GM04503 (cell line): Measurements from ENCODE around the gene PPP1R16B.

Source experiments
- DNase-seq: peaks from one replicate; pipeline ENCODE4 v3.0.0-alpha.2; 2012; ENCODE audit warnings: low read depth

PPP1R16B gene

DNA sequence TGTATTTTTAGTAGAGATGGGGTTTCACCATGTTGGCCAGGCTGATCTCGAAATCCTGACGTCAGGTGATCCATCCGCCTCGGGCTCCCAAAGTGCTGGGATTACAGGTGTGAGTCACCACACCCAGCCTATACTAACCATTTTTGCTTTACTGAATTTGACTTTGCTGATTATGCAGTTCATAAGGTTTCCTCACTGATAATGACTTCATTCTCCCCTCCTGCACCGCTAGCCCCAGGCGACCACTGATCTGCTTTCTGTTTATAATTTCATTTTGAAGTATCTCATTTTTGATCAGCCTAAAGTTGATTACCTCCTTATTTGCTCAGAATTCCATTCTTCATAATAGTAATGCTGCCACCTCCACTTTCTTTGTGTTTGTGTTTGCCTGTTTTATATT is 72.0 kb downstream of the PPP1R16B start:
- no peak for DNase-seq

DNA sequence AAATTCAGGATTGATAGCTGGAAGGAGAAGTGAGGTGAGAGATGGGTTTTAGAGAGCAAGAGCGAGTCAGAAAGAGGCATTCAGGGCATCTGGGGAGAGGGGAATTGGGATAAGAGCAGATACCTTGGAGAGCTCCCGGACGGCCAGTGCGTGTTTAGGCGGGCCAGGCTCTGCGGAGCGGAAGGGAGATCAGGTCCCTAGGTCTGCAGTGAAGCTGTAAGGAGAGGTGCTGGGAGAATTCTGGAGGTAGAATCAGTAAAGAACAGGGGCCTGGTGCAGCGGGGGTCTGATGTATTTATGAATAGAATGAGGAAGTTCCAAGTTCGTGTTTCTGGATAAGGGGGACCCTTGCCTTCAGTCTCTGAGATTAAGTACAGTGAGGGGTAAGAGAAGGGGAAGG is 73.4 kb downstream of the PPP1R16B start:
- DNase-seq: no peak

DNA sequence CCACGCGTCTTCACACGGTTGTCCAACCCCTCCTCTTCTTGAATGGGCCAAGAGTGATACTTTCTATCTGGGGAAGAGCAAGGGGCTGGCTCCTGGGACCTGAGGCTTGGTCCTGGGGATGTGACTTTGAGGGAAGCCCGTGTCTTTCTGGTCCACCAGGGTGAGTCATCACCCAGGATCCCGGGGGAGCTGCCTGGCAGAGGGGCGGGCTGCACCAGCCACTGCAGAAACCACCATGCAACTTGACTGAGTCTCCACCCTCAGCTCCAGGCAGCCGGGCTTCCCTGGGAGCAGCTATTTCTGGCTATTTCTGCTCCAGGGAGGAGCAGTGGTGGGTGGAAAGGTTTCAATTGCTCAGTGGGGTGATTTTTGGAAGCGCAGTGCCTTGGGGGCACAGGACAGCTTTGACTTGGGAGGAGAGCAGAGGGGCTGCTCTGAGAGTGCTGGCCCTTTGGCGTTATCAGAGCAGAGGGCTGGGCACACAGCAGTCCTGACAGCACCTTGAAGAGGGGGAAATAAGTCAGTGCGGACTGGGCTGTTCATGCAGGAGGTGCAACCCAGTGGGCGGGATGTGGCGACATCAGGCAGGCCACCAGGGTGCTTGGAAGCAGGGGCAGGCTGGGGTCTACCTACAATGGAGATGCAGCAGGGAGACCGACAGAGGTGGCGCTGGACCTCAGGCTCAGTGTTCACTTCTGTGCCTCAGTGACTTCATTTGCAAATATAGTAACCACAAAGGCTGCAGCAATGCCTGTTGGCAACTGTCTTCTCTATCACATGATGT is 75.6 kb downstream of the PPP1R16B start:
- DNase-seq: no peak

DNA sequence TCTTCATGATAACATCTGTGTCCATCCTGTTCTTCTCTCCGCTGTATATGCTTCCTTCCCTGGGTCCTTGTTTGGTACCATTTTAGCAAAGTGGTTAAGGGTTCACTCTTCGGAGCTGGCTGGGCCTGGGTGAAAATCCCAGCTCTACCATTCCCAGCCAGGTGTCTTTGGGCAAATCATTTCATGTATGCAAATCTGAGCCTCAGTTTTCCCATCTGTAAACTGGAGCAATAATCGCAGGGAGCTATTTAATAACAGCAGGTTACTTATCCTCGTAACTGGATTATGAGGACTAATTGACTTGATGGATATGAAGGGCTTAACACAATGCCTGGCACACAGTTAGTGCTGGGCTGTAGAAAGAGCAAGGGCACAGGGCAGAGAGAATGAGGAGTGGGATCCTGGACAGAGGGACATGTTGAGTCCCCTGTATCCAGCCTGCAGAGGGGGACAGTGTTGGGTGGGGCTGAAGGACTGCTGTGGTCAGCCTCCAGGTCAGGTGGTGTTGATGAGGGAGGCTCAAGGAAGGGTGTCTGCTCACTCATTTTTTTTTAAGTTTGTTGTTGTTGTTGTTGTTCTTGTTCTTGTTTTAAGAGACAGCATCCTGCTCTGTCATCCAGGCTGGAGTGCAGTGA is 76.4 kb downstream of the PPP1R16B start:
- no peak for DNase-seq

DNA sequence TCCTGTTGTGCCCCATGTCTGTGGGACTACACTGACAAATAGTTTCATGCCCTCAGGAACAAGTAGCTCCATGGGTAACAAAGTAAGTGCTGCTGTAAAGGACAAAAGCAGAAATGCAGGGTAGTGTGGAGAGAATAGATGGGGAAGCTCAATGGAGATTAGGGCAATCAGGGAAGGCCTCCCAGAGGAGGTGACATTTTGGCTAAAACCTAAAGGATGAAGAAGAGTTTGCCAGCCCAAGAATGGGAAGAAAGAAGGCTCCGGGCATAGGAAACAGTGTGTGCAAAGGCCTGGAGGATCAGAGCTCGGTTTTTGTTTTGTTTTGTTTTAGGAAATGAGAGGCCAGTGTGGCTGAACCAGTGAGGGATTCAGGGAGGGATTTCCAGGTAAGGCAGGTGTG is 77.1 kb downstream of the PPP1R16B start:
- no peak for DNase-seq

DNA sequence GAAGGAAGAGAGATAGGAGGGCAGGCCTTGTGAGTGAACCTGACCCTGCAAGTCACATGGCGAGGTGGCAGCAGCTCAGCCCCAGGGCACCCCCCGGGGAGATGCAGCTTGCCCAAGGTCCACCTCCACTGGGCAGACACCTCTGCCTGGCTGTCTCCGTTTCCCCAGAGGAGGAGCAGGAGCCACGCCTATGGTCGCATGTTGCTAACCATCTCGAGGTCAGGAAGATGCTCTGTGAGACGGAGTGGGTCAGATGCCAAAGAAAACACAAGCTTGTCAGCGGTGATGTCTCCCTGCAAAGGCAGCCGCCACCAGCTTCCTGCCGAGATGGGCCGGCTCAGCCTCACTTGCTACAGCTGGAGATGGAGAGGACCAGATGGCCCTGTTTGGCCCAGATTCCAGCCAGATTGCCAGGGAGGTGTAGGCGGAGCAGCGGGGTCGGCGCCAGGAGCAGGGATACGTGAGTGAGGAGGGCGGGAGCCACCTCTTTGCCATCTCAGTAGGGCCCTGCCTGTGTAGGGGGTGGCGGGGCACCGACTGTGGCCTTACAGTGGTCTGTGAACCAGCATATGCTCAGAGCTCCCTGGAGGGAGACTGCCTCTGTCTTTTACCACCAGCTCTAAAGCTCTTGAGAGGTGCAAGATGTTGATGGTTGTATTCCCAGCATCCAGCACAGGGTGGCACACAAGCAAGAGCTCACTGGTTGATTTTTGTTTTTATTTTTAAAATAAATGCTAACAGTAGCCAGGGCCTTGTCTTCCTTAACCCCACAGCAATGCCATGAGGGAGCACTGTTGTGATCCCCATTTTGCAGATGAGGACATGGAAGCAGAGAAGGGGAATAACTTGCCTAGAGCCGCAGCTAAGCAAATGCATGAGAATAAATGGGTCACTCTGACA is 77.8 kb downstream of the PPP1R16B start:
- no peak for DNase-seq

DNA sequence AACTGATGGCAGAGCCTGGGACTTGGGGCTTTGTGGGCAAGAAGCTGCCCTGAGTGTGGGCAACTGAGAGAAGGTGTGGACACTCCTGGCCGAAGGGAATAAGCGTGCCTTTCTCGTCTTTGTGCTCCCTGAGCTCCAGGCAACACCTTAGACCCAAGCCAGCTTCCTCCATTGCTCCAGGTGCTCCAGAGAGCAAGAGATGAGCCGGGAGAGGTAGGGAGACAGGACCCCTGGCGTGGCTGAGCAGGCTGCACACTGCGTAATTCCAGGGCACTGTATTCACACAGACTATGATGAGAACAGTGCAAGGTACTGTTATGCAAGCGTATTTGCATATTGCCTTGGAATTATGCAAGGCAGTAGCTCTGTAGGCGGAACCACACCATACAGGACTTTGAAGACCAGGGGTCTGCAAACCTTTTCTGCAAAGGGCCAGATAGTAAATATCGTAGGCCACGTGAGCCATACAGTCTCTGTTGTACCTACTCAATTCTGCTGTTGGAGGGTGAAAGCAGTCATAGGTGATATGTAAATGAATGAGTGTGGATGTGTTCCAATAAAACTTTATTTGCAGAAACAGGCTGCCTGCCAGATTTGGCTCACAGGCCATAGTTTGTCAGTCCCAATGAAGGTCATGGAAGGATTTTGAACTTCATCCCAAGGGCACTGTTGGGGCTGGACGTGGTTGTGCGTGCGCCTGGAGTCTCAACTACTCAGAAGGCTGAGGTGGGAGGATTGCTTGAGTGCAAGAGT is 78.7 kb downstream of the PPP1R16B start:
- no peak for DNase-seq

DNA sequence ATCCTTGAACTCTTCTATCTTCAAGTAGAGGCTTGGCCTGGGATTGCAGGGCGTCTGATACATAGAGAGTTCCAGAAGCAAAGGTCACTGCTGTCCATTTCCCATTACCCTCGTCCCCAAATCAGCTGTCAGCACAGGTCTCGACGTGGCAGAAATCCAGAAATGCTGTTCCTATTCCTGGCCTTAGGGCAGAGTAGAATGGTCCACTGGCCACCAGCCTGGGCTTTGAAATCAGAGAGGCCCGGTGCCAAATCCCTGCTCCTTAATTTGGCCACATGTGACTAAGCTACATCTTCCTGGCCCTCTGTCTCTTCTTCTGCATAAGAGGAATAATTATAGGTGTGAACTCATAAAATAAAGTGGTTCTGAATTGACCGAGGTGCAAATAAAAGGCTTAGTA is 79.9 kb downstream of the PPP1R16B start:
- no peak for DNase-seq

DNA sequence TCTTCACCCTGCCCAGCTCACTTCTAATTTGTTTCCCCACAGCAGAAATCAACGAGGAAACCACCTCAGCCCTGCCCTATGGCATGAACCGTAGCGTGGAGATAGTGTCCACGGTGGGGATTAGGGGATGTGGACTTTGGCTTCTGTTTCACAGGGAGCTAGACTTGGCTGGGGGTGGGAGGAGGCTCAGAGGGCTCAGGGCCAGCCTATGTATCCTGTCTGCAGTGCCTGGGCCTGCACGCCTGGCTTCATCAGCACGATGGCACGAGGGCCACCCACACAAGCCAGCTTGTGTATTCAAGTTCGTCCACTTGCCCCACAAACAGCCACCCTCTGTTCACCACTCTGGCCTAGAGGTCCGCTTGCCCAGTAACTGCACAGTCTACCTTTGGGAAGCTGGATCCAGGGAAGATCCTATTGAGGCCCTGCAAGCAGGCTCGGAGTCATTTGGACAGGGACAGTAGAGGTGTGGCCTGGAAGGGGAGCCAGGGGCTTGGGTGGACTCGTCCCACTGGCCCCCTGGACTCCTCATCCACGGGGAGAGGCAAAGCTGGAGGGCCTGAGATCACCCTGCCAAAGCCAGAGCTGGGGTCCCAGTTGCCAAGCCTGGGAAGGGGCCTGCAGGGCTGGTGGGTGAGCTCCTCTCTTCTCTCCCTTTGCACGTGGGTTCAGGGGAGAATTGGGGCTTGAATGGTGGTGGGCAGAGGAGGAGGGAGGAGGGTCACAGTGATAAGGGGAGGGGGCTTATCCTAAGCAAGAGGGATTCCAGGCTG is 82.7 kb downstream of the PPP1R16B start:
- DNase-seq: no peak

DNA sequence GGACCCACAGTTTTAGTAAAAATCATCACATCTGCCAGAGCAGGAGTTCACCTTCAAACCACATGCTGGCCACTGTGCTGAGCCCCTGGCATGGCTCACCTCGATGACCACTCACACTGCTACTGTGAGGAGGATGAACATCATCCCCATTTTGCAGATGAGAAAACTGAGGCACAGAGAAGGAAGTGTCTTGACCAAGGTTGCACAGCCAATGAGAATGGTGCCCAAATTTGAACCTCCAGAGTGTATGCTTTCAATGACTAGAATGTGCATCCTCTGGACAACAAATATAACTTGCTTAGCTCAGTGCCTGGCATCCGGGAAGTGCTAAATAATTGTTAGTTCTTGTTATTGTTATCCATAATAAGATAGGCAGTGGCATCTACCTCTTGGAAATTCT is 83.6 kb downstream of the PPP1R16B start:
- DNase-seq: no peak

DNA sequence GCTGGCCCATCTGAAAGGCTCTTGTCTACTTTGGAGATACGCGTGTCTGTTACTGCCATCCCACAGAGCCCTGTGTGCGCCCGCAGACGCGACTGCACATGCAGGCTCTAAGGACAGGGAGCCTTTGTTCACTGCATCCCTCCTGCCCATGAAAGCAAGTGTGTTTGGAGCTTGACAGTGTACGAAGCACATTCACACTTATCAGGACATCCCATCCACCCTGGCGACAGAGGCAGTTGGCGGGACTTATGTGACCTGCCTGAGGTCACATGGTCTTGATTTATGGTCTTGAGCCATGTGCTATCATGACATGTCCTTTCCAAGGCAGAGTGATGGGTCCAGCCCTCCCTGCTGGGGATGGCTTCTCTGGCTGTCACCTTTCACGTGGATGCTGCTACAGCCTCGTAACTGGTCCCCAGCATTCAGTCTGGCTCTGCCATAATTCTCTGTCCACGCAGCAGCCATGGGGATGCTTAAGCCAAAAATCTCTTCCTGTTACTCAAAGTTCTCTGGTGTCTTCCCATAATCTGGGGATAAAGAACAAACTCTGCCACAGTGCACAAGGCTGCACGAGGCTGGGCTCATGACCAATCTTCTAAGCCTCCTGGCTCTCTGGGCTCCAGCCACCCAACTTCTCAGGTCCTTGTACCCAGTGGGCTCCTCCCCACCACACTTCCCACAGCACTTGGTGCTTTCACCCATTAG is 84.4 kb downstream of the PPP1R16B start:
- DNase-seq: no peak

DNA sequence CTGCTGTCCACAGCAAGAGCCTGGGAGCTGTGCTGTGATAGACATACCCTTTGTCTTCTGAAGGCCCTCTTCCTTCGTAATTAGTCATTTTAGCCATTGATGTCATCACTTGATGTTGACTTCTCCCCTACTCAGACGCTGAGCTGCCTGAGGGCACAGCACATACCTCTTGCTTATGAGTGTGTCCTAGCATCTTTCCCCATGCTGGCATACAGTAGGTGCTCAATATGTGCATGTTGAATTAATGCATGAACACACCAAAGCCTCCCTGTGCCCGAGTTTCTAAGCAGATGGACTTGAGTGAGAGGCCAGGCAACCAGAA is 85.0 kb downstream of the PPP1R16B start:
- no peak for DNase-seq

DNA sequence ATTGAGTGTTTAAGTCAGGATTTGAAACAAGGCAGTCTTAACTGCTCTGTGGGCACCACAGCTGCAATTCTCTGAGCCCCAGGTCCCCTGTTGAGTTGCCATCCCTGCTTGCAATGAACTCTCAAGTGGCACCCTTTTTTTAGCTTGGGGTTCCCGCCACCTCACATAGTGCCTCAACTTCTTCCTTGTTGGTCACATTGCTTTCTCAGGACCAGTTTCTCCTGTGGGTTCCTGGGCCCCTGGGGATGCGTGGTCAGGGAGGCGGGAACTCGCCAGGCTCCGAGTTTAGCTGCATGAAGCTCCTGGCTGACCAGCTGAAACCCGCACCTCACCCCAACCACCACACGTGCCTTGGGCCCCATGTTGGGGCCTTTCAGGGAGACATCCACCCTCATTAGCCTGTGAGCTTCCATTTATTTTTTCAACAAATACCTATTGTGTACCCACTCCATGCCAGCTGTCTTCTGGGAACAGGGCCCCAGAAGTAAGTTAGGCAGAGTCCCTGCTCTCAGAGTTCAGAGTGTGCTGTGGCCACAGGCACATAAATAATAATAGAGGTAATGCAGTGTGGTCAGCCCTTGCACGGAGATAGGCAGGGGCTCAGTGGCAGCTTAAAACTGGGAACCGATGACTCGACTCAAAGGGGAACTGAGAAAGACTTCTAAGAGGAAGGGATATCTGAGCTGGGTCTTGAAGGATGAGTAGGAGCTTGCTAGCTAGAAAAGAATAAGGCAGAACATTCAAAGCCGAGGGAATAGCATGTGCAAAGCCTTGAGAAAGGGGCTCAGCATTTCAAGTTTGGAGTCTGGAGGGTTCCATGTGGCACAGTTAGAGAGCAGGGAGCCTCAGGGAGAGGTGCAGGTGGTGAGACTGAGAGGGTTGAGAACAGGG is 86.8 kb downstream of the PPP1R16B start:
- DNase-seq: no peak

DNA sequence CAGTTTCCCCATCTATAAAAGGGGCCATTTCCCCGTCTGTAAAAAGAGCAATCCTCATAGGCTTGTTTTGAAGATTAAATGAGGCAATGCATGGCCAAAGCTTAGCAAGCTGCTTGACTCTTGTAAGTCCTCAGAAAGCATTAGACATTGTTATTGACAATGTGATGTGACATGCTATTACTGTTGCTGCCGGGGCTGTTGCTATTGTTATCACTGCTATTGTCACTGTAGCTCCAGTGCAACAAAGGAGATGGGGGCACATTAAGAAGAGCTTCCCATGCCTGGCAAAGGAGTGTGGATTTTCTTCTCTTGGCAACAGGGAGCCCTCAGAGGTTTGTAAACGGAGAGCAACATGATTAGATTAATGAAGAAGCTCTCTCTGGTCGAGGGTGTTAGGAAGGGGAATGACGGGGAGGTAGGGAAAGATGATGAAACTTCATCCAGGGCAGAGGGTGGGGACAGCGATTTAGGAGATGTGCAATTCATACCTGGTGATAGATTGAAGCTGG is 87.6 kb downstream of the PPP1R16B start:
- no peak for DNase-seq

DNA sequence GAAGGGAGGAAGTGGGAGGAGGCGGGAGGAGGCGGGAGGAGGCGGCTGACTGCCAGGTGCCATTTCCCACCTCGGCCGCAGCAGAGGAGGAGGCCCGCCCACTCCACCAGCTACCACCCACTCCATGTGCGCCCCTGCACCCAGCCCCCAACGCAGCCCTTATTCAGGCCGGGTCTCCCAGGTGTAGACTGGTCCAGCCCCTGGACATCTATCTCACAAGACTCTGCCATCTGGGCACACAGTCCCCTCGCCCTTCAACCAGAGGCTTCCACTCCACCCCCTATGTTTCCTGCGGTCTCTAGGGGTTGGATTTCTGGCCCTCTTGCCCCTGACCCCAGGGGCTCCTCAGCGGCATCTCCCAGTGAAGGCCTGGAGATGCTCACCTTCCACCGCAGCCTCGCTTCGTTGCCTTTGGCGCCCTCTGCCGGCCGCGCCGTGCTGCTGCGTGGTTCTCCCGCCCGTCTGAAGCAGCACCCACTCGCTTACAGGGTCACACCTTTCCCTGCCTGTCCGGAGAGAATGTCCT is 88.1 kb downstream of the PPP1R16B start:
- DNase-seq: no peak

DNA sequence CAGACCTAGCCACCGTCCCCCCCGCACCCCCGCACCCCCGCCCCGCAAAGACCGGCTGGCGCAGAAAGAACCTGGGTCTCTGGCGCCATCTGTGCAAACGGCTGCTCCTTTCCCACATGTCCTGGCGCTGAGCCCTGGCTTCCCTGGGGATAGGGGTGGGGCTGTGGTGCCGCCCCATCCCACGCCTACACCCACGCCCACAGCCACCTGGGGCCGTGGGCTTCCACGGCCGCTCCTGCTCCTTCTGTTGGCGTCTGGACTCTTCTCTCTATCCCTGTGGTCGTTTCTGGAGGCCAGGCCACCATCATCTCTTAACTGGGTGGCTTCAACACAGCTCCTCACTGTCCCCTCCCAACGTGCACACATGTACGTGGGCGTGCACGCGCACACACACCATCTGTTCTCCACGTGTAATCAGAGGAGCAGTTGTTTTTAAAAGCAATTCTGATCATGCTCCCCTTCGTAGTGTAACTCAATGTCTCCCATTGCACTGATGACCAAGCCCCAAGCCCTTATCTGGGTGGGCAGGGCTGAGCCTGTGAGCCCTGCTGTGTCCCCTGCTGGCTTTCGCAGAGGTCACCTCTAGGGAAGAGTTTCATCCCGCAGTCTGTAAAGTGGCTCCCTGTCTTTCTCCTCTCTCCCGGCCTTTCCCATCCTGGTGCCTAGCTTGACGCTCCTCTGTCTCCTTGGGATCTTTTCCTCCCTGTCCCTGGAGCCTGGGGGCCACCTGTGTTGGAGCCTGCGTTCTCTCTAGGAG is 88.8 kb downstream of the PPP1R16B start:
- DNase-seq: no peak

DNA sequence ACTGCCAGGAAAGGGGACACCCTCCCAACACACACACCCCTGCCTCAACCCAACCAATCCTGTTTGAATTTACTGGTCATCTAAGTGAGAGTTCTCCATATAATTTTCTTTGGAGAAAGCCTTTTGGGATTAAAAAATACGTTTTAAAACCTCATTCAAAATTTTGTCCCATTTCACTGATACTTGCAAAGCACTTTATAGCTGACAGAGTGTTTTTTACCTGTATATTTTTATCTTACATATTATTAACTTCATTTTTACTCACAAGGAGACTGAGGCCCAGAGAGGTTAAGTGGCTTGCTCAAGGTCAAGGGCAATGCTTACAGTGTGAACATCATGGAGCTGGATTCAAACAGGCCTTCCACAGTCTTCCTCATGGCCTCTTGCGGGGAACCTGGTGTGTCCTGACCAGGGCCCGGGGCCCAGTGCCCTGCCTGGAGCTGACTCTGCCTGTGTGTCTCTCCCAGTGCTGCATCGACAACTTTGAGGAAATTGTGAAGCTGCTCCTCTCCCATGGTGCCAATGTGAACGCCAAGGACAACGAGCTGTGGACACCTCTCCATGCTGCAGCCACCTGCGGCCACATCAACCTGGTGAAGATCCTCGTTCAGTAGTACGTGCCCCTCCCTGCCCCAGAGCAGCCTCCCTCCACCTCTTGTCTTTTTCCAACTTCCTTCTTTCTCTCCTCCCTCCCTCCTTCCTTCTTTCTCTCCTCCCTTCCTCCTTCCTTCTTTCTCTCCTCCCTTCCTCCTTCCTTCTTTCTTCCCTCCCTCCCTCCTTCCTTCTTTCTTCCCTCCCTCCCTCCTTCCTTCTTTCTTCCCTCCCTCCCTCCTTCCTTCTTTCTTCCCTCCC is 89.8 kb downstream of the PPP1R16B start:
- no peak for DNase-seq
